Endodermal cell (in vitro differentiated cells): ENCODE measurements around the gene OBSCN. TPM values are rescaled to one million over a fixed set of nuclear protein-coding genes. Genes with fewer than 3 reads are reported as not detected.

Experiments used
- DNase-seq: peaks from one replicate; pipeline ENCODE4 v3.0.0-alpha.2; 2017
- H3K27ac ChIP-seq: 2 replicates; pipeline ENCODE4 v1.5.1; 2013; ENCODE audit warnings: mild to moderate bottlenecking, low read depth, low read length, moderate library complexity
- H3K27me3 ChIP-seq: 2 replicates; pipeline ENCODE4 v1.6.1; 2013; ENCODE audit warnings: mild to moderate bottlenecking, low read length, moderate library complexity; ENCODE audit not compliant: insufficient read depth, control insufficient read depth, poor library complexity, severe bottlenecking
- H3K36me3 ChIP-seq: 2 replicates; pipeline ENCODE4 v1.7.0; 2013; ENCODE audit warnings: mild to moderate bottlenecking, low read length, moderate library complexity; ENCODE audit not compliant: control insufficient read depth, insufficient read depth
- H3K4me1 ChIP-seq: one replicate; pipeline ENCODE4 v1.7.0; 2013; ENCODE audit warnings: low read length; ENCODE audit not compliant: control insufficient read depth, insufficient read depth
- H3K4me3 ChIP-seq: 2 replicates; pipeline ENCODE4 v1.5.1; 2013; ENCODE audit warnings: mild to moderate bottlenecking, low read length, moderate library complexity
- H3K9ac ChIP-seq: 2 replicates; pipeline ENCODE4 v1.6.1; 2013; ENCODE audit warnings: mild to moderate bottlenecking, low read length, moderate library complexity; ENCODE audit not compliant: poor library complexity, severe bottlenecking; ENCODE audit errors: extremely low read depth
- H3K9me3 ChIP-seq: 2 replicates; pipeline ENCODE4 v1.6.1; 2013; ENCODE audit warnings: mild to moderate bottlenecking, low read length, moderate library complexity; ENCODE audit not compliant: control insufficient read depth
- H3K27ac Mint-ChIP-seq: 2 replicates; pipeline ENCODE4 v1.8.0; 2020; ENCODE audit warnings: mixed read lengths
- H3K27me3 Mint-ChIP-seq: 2 replicates; pipeline ENCODE4 v1.8.0; 2021; ENCODE audit warnings: mild to moderate bottlenecking, mixed read lengths; ENCODE audit not compliant: insufficient read depth
- H3K36me3 Mint-ChIP-seq: 2 replicates; pipeline ENCODE4 v1.8.0; 2020; ENCODE audit warnings: low read depth, mixed read lengths
- H3K4me1 Mint-ChIP-seq: 2 replicates; pipeline ENCODE4 v1.8.0; 2020; ENCODE audit warnings: mixed read lengths
- H3K4me3 Mint-ChIP-seq: 2 replicates; pipeline ENCODE4 v1.8.0; 2020; ENCODE audit warnings: mild to moderate bottlenecking, moderate library complexity, mixed read lengths
- H3K9me3 Mint-ChIP-seq: 2 replicates; pipeline ENCODE4 v1.8.0; 2020; ENCODE audit warnings: mild to moderate bottlenecking, mixed read lengths
- CTCF ChIP-seq: fragments of 200-600 bp; sonication (generic); conservative IDR thresholded peaks from 2 replicates; pipeline ENCODE4 v1.5.0; 2021; ENCODE audit warnings: antibody characterized with exemption, mild to moderate bottlenecking
- WGBS, 2 experiments: methylation state at CpG; one replicate each; pipeline versions ENCODE4 v1.1.5 to v1.1.7; 2013; ENCODE audit warnings: missing lambda C conversion rate in 2 of 2, mixed read lengths in 1 of 2; ENCODE audit not compliant: insufficient coverage in 1 of 2, insufficient read length in 1 of 2; 5-methylcytosine and 5-hydroxymethylcytosine counted together
- total RNA-seq, 2 donors: library from RNA; stranded (reverse); fragmentation: NEBNext Ultra II Directional in 1 of 2; extraction: Animal tissue kit (Norgen Biotek cat#: 25700) in 1 of 2; gene quantifications; 2 replicates in 1 of 2; 3 replicates in 1 of 2; pipeline ENCODE4 v1.2.1, GENCODE V29; 2021

The OBSCN gene
- total RNA-seq, 2 donors from 2014 or later, result 53.7 to 68.9 TPM

DNA sequence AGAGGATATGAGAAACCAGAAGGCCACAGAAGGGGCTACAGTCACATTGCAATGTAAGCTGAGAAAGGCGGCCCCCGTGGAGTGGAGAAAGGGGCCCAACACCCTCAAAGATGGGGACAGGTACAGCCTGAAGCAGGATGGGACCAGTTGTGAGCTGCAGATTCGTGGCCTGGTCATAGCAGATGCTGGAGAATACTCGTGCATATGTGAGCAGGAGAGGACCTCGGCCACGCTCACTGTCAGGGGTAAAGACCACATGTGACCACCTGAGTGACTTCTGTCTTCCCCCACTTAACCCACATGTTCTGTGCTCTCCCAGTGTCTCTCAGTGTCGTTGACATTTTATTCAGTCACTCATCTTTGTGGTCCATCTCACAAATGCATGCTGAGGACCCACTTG is 92.1 kb downstream of the OBSCN start:
- Mint-ChIP-seq H3K4me1 (no peaks in the 10 kb centered on the region), H3K9me3 (peaks cover 78% of the 10 kb centered on the region), H3K36me3 (peaks cover 99% of the 10 kb centered on the region), H3K27me3 (no peaks in the 10 kb centered on the region), H3K27ac (no peak overlapping the region), H3K4me3 (no peak overlapping the region)
- H3K4me3 ChIP-seq, result no peak overlapping the region
- H3K9me3 ChIP-seq, result peaks cover 72% of the 10 kb centered on the region
- no peak overlapping the region for H3K9ac ChIP-seq
- DNase-seq, result no peak
- 88 to 89% methylated on average over 6 to 7 of the region's 7 CpGs for WGBS, 2 experiments
- no peaks in the 10 kb centered on the region for H3K4me1 ChIP-seq
- H3K36me3 ChIP-seq, result peaks cover 60% of the 10 kb centered on the region
- TF ChIP-seq CTCF, result no peak
- H3K27me3 ChIP-seq, result no peaks in the 10 kb centered on the region
- H3K27ac ChIP-seq, result no peak overlapping the region

DNA sequence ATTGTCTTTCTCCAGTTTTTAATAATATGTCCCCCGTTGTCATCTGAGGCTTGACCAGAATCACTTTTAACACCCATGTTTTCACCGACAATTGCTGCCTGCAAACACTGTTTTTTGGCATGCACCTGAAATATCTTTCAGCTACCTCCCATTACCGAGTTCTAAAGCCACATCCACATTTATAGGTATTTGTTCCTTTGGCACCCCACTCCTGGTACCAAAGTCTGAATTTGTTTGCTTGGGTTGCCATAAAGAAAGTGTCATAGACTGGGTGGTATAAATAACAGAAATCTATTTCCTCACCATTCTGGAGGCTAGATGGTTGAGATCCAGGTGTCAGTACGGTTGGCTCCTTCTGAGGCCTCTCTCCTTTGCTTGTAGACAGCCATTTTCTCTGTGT is 94.2 kb downstream of the OBSCN start:
- no peaks in the 10 kb centered on the region for H3K4me1 ChIP-seq
- no peak overlapping the region for H3K9ac ChIP-seq
- H3K27me3 Mint-ChIP-seq, result no peaks in the 10 kb centered on the region
- H3K4me3 Mint-ChIP-seq, result no peak overlapping the region
- peaks cover 63% of the 10 kb centered on the region for H3K9me3 ChIP-seq
- no peak overlapping the region for H3K27ac Mint-ChIP-seq
- H3K36me3 ChIP-seq, result peaks cover 53% of the 10 kb centered on the region
- no peak overlapping the region for H3K27ac ChIP-seq
- no peak for TF ChIP-seq CTCF
- H3K4me1 Mint-ChIP-seq, result no peaks in the 10 kb centered on the region
- WGBS, 2 experiments, result 93 to 100% methylated on average over 3 to 4 of the region's 4 CpGs
- no peak for DNase-seq
- peaks cover 75% of the 10 kb centered on the region for H3K9me3 Mint-ChIP-seq
- H3K36me3 Mint-ChIP-seq, result peaks cover 85% of the 10 kb centered on the region
- H3K4me3 ChIP-seq, result peak overlapping the region; percentile 43
- no peaks in the 10 kb centered on the region for H3K27me3 ChIP-seq

DNA sequence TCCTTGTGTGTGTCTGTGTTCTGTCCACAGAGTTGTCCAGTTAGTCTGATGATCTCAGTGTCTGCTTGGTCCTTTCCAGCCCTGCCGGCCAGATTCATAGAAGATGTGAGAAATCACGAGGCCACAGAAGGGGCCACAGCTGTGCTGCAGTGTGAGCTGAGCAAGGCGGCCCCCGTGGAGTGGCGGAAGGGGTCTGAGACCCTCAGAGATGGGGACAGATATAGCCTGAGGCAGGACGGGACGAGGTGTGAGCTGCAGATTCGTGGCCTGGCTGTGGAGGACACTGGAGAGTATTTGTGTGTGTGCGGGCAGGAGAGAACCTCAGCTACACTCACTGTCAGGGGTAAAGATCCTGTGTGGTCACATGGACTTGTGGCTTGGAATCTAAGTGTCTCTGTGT is 95.8 kb downstream of the OBSCN start:
- Histone ChIP-seq H3K9me3 (peaks cover 48% of the 10 kb centered on the region), H3K4me1 (no peaks in the 10 kb centered on the region), H3K27ac (no peak overlapping the region), H3K9ac (no peak overlapping the region), H3K36me3 (peaks cover 46% of the 10 kb centered on the region), H3K4me3 (no peak overlapping the region), H3K27me3 (no peaks in the 10 kb centered on the region)
- peaks cover 60% of the 10 kb centered on the region for H3K9me3 Mint-ChIP-seq
- DNase-seq, result no peak
- no peak overlapping the region for H3K4me3 Mint-ChIP-seq
- H3K36me3 Mint-ChIP-seq, result peaks cover 70% of the 10 kb centered on the region
- H3K4me1 Mint-ChIP-seq, result no peaks in the 10 kb centered on the region
- no peak overlapping the region for H3K27ac Mint-ChIP-seq
- H3K27me3 Mint-ChIP-seq, result no peaks in the 10 kb centered on the region
- WGBS, 2 experiments, result 93 to 94% methylated on average over 8 to 9 of the region's 9 CpGs
- no peak for TF ChIP-seq CTCF
